Astrocyte of the spinal cord (primary cell): ENCODE measurements around the gene PDE8A.

Source experiments
- DNase-seq: peaks from one replicate; pipeline ENCODE4 v3.0.0; 2011; ENCODE audit warnings: low read depth, low spot score
- H3K4me3 ChIP-seq: 2 replicates; pipeline ENCODE4 v1.5.1; 2011; ENCODE audit warnings: low read depth, mild to moderate bottlenecking, low read length, moderate library complexity
- in situ Hi-C: cut with HindIII; loops from 2 replicates; pipeline ENCODE4 v1.10.0; 2017; ENCODE audit warnings: low sequenced_read_pairs
- TF ChIP-seq, protein P1 (sequence below): IDR thresholded peaks from 2 replicates; pipeline ENCODE4 v1.5.1; 2012; ENCODE audit warnings: low read depth, mild to moderate bottlenecking, low read length, inconsistent platforms

Gene PDE8A

DNA sequence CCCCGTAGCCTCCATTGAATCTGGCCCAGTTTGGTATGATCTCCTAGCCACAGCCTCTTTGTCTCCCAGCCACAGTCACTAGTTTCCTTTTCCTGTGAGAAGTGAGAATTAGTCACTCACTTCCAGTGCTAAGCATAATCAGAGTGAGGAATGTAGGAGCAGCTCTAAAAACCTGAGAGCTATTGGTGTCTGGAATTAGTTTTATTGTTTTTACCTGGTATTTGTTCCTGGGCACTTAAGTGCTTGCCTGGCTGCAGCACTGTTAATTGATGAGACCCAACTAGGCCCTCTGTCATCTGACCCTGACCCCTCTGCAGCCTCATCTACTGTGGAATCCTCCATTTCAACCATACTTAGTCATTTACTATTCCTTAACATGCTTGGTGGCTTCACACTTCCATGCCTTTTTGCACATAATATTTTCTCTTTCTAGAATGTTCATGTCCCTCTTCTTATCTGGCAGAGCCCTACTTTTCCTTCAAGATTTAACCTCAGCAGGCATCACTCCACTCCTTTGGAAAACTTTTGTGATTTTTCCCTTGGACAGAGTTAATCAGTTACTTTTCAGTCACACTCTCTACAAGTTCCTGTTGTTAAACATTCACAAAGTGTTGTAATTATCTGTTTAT, 48.8 kb downstream of the PDE8A start:
- in situ Hi-C loops, result no loop called here

DNA sequence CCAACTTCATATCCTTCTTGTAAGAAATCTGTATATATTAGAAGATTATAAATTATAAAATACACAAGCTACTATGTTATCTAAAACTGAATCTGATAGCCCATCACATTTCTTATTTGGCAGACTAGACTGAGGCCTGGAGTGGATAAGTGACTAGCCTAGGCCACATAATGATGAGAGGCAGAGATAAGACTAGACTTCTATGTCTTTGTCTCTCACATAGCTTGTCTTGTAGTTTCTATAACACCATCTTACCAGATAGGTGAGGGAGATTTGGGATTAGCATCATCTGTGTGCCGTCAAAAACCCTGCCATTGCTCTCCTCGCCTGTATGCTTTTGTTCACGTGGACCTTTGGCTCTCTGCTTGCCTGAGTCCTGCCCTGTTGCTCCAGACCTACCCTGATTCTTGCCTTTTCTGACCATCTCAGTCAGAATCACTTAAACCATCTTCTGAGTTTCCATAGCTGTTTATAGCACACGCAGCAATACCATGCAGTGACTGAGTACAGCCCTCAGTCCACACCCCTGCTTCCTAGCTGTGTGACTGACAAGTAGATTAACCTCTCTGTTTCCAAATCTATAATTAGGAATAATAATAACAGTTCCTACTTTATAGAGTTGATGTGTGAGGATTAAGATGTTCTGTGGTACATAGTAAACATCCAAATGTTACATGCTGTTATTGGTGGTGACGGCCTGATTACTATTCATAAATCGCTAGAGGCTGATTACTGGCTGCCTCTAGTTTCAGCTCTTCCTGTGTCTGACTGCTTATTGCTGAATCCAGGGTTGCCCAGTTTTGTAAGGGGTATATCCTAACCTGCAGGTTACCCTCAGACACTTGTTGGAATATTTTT, 49.7 kb downstream of the PDE8A start:
- DNase-seq, result no peak
- no peak overlapping the region for H3K4me3 ChIP-seq
- in situ Hi-C loops, result no loop called here
- TF ChIP-seq, protein P1, sequence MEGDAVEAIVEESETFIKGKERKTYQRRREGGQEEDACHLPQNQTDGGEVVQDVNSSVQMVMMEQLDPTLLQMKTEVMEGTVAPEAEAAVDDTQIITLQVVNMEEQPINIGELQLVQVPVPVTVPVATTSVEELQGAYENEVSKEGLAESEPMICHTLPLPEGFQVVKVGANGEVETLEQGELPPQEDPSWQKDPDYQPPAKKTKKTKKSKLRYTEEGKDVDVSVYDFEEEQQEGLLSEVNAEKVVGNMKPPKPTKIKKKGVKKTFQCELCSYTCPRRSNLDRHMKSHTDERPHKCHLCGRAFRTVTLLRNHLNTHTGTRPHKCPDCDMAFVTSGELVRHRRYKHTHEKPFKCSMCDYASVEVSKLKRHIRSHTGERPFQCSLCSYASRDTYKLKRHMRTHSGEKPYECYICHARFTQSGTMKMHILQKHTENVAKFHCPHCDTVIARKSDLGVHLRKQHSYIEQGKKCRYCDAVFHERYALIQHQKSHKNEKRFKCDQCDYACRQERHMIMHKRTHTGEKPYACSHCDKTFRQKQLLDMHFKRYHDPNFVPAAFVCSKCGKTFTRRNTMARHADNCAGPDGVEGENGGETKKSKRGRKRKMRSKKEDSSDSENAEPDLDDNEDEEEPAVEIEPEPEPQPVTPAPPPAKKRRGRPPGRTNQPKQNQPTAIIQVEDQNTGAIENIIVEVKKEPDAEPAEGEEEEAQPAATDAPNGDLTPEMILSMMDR, result no peak

More for the DNA sequence above, 48.8 kb downstream of the PDE8A start:
- DNase-seq, result peak; percentile 56
- TF ChIP-seq, protein P1, result no peak
- no peak overlapping the region for H3K4me3 ChIP-seq

DNA sequence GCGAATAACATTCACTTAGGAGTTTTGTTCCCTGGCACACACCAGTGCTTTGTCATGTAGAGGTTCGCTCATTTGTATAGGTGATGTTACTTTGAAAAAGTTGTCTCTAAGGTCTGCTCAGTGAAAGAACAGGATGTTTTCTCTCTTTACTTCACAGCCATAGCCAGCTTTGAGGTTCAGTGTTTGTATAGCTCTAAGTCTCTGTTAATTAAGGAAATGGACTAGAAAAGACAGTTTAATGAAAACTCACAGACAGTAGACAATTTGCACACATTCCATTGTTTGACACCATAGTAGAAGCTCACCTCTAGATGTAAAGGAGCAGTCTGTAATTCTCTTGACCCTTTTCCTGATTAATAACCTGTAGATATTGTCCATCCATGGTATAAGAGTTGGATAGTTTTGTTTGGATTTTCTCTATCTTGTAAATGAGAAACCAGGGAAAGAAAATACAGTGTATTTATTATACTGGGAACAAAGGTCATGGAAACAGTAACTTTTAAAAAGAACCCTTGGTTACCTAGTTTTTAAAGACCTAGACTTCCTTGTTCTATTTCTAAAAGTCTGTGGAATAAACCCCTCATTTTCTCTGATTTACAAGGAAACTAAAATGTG, 50.4 kb downstream of the PDE8A start:
- TF ChIP-seq, protein P1, result no peak
- no peak for DNase-seq
- in situ Hi-C loops, result no loop called here
- no peak overlapping the region for H3K4me3 ChIP-seq

DNA sequence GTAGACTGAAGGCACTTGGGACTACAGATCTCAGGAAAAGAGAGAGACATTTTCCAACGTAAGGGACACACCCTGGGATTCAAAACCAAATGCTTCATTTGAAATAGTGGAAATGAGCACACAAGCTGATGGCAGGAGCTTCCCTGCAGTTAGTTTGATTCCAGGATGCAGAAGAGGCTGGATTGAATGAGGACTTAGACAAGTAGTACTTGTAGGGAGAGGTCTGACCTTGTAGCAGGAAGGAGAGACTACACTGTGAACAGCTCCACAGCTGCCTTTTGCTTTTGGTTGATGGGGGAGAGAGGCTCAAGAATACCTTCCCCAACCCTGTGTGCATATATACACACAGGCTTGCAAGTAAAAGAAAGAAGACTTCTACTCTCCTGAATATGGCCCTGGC, 51.5 kb downstream of the PDE8A start:
- no peak for DNase-seq
- H3K4me3 ChIP-seq, result no peak overlapping the region
- in situ Hi-C loops, result no loop called here
- TF ChIP-seq, protein P1, result no peak

DNA sequence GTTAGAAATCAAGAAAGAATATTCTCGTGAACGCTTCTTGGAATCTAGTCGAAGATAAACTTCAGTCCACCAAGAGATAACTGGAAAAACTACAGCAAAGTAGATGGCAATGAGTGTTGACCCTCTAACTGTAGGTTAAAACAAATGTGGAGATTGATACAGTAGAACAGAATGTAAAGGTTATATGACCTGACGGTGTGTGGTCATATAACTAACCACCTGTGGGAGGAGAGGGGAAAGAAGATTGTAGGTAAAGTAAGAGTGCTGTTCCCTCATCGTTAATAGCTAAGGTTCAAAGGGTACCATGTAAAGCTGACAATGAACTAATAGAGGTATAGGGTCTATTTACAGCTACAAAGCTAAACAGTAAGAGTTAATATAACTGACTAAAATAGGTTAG, 52.6 kb downstream of the PDE8A start:
- in situ Hi-C loops, result no loop called here
- H3K4me3 ChIP-seq, result no peak overlapping the region
- TF ChIP-seq, protein P1, result no peak
- DNase-seq, result no peak

DNA sequence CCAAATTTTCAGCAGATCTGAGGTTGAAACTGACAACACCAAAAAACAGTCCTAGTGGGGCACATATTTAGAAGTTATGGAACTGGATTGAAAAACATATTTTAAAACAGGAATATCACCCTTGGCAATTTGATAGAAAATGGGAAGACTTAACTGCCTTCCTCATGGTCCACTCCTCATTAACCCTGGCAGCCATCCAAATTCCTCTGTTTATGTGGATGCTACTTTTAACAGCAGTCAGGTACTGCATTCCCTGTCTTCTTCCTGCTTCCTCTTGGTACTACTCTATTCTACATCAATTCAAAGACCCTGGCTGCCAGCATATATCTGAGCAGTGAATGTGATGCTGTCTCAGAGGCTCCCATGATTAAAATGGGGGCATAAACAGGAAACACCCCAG, 54.3 kb downstream of the PDE8A start:
- TF ChIP-seq, protein P1, result no peak
- DNase-seq, result no peak
- in situ Hi-C loops, result no loop called here
- no peak overlapping the region for H3K4me3 ChIP-seq
